WERI-Rb-1 (cell line): ENCODE results near the gene RAD51B.

Experiments used
- DNase-seq: peaks from one replicate; pipeline ENCODE4 v3.0.0-alpha.2; 2020
- H3K27ac ChIP-seq: fragments of 250-450 bp; sonication (Bioruptor Pico); 2 replicates; pipeline ENCODE4 v1.5.1; 2020; ENCODE audit warnings: mild to moderate bottlenecking, moderate library complexity
- H3K27me3 ChIP-seq: fragments of 250-450 bp; sonication (Bioruptor Pico); 2 replicates; pipeline ENCODE4 v1.5.1; 2021; ENCODE audit warnings: mild to moderate bottlenecking, low read depth, moderate library complexity; ENCODE audit not compliant: insufficient read depth, severe bottlenecking
- H3K36me3 ChIP-seq: fragments of 250-450 bp; sonication (Bioruptor Pico); 2 replicates; pipeline ENCODE4 v1.5.1; 2020; ENCODE audit warnings: mild to moderate bottlenecking, moderate library complexity
- H3K4me3 ChIP-seq: 2 replicates; pipeline ENCODE4 v1.5.1; 2011; ENCODE audit warnings: low read depth, mild to moderate bottlenecking, control low read depth, low read length
- H3K9me3 ChIP-seq: fragments of 250-450 bp; sonication (Bioruptor Pico); 2 replicates; pipeline ENCODE4 v1.5.1; 2021; ENCODE audit warnings: mild to moderate bottlenecking, moderate library complexity; ENCODE audit not compliant: severe bottlenecking
- CTCF ChIP-seq: IDR thresholded peaks from 2 replicates; pipeline ENCODE4 v1.5.1; 2011; ENCODE audit warnings: low read depth, mild to moderate bottlenecking, control low read depth, inconsistent platforms, low read length

Gene RAD51B

GRCh38 chr14:68690089-68690958, 870.7 kb downstream of the RAD51B start:
- no peak for DNase-seq
- Histone ChIP-seq H3K4me3 (no peak overlapping the region), H3K27me3 (no peaks in the 10 kb centered on the region), H3K9me3 (no peaks in the 10 kb centered on the region), H3K27ac (no peak overlapping the region), H3K36me3 (no peaks in the 10 kb centered on the region)
- no peak for TF ChIP-seq CTCF

- Histone ChIP-seq H3K36me3 (no peaks in the 10 kb centered on the region), H3K4me3 (no peak overlapping the region), H3K27me3 (no peaks in the 10 kb centered on the region), H3K27ac (no peak overlapping the region), H3K9me3 (no peaks in the 10 kb centered on the region)
- no peak for DNase-seq
- TF ChIP-seq CTCF, result no peak
These were observed 871.6 kb downstream of the RAD51B start for GRCh38 chr14:68691031-68691791.

GRCh38 chr14:68691792-68692118, 872.2 kb downstream of the RAD51B start:
- Histone ChIP-seq H3K36me3 (no peaks in the 10 kb centered on the region), H3K4me3 (no peak overlapping the region), H3K9me3 (no peaks in the 10 kb centered on the region), H3K27ac (no peak overlapping the region), H3K27me3 (no peaks in the 10 kb centered on the region)
- TF ChIP-seq CTCF, result no peak
- DNase-seq, result no peak

GRCh38 chr14:68692216-68692615, 872.6 kb downstream of the RAD51B start:
- no peak for DNase-seq
- H3K9me3 ChIP-seq, result no peaks in the 10 kb centered on the region
- no peaks in the 10 kb centered on the region for H3K36me3 ChIP-seq
- H3K27ac ChIP-seq, result no peak overlapping the region
- no peak for TF ChIP-seq CTCF
- H3K4me3 ChIP-seq, result no peak overlapping the region
- no peaks in the 10 kb centered on the region for H3K27me3 ChIP-seq

GRCh38 chr14:68692916-68693771, 873.6 kb downstream of the RAD51B start:
- TF ChIP-seq CTCF, result no peak
- no peaks in the 10 kb centered on the region for H3K36me3 ChIP-seq
- H3K27me3 ChIP-seq, result no peaks in the 10 kb centered on the region
- H3K9me3 ChIP-seq, result no peaks in the 10 kb centered on the region
- no peak overlapping the region for H3K27ac ChIP-seq
- H3K4me3 ChIP-seq, result no peak overlapping the region
- DNase-seq, result no peak
